BE2C (cell line): ENCODE data around the gene SPATA21.
"Not testable (repeated sequence)": the region's sequence is repeated elsewhere in the genome, so short reads cannot be mapped to it uniquely, and the experiment has no call there.

Experiments
- DNase-seq: peaks from one replicate; pipeline ENCODE4 v3.0.0-alpha.2; 2020
- H3K27me3 ChIP-seq: fragments of 250-450 bp; sonication (Bioruptor Pico); 2 replicates; pipeline ENCODE4 v1.5.1; 2020; ENCODE audit warnings: mild to moderate bottlenecking
- H3K36me3 ChIP-seq: fragments of 250-450 bp; sonication (Bioruptor Pico); 2 replicates; pipeline ENCODE4 v1.5.1; 2020; ENCODE audit warnings: mild to moderate bottlenecking
- H3K4me1 ChIP-seq: fragments of 250-450 bp; sonication (Bioruptor Pico); 2 replicates; pipeline ENCODE4 v1.5.1; 2020
- H3K4me3 ChIP-seq: 2 replicates; pipeline ENCODE4 v1.5.1; 2011; ENCODE audit warnings: low read depth, low read length
- H3K9me3 ChIP-seq: fragments of 250-450 bp; sonication (Bioruptor Pico); 2 replicates; pipeline ENCODE4 v1.5.1; 2020
- TF ChIP-seq, protein P1 (sequence below): IDR thresholded peaks from 2 replicates; pipeline ENCODE4 v1.5.1; 2012; ENCODE audit warnings: mild to moderate bottlenecking, low read depth, low read length

SPATA21 gene

GRCh38 chr1:16459352-16459925 is 22.2 kb upstream of the SPATA21 start:
- TF ChIP-seq, protein P1, sequence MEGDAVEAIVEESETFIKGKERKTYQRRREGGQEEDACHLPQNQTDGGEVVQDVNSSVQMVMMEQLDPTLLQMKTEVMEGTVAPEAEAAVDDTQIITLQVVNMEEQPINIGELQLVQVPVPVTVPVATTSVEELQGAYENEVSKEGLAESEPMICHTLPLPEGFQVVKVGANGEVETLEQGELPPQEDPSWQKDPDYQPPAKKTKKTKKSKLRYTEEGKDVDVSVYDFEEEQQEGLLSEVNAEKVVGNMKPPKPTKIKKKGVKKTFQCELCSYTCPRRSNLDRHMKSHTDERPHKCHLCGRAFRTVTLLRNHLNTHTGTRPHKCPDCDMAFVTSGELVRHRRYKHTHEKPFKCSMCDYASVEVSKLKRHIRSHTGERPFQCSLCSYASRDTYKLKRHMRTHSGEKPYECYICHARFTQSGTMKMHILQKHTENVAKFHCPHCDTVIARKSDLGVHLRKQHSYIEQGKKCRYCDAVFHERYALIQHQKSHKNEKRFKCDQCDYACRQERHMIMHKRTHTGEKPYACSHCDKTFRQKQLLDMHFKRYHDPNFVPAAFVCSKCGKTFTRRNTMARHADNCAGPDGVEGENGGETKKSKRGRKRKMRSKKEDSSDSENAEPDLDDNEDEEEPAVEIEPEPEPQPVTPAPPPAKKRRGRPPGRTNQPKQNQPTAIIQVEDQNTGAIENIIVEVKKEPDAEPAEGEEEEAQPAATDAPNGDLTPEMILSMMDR, result no peak
- H3K4me3 ChIP-seq, result no peak overlapping the region
- no peak for DNase-seq
- H3K27me3 ChIP-seq, result no peaks in the 10 kb centered on the region
- no peaks in the 10 kb centered on the region for H3K9me3 ChIP-seq
- H3K4me1 ChIP-seq, result no peaks in the 10 kb centered on the region
- no peaks in the 10 kb centered on the region for H3K36me3 ChIP-seq

DNA sequence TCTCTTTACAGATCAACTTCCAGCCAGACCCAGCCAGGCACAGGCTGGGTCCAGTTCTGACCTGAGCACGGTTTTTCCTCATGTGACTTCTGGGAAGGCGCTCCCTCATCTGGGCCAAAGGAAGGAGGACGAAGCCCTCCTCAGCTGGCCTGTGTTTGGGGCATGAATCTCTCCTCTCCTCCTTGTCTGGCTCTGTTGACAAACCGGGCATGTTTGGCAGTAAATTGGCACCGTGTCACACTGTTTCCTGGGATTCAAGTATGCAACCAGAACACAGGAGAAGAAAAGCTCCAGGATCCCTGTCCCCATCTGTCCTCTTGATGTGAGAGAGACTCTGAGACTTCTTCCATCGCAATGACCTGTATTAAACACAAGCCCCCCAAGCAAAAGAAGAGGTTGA is 21.6 kb upstream of the SPATA21 start:
- H3K9me3 ChIP-seq, result no peaks in the 10 kb centered on the region
- DNase-seq, result no peak
- no peaks in the 10 kb centered on the region for H3K27me3 ChIP-seq
- TF ChIP-seq, protein P1, result no peak
- no peaks in the 10 kb centered on the region for H3K36me3 ChIP-seq
- H3K4me3 ChIP-seq, result no peak overlapping the region
- no peaks in the 10 kb centered on the region for H3K4me1 ChIP-seq

DNA sequence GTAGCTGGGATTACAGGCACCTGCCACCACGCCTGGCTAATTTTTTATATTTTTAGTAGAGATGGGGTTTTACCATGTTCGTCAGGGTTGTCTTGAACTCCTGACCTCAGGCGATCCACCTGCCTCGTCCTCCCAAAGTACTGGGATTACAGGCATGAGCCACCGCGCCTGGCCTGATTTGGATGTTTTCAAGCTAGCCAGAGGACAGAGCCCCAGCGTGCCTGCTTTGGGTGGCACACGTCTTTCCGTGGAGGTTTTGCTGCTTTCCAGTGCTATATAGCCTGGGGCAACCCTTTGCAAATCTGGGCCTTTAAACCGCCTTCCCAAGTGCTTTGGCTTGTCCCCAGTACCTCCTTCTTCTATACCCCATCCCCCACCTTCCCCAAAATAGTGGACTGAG is 18.9 kb upstream of the SPATA21 start:
- not testable (repeated sequence) for H3K4me1 ChIP-seq, DNase-seq, H3K4me3 ChIP-seq, H3K36me3 ChIP-seq, H3K9me3 ChIP-seq, H3K27me3 ChIP-seq

GRCh38 chr1:16454909-16455308 is 17.7 kb upstream of the SPATA21 start:
- H3K4me3 ChIP-seq, H3K36me3 ChIP-seq, H3K4me1 ChIP-seq, H3K9me3 ChIP-seq, DNase-seq, H3K27me3 ChIP-seq: not testable (repeated sequence)

DNA sequence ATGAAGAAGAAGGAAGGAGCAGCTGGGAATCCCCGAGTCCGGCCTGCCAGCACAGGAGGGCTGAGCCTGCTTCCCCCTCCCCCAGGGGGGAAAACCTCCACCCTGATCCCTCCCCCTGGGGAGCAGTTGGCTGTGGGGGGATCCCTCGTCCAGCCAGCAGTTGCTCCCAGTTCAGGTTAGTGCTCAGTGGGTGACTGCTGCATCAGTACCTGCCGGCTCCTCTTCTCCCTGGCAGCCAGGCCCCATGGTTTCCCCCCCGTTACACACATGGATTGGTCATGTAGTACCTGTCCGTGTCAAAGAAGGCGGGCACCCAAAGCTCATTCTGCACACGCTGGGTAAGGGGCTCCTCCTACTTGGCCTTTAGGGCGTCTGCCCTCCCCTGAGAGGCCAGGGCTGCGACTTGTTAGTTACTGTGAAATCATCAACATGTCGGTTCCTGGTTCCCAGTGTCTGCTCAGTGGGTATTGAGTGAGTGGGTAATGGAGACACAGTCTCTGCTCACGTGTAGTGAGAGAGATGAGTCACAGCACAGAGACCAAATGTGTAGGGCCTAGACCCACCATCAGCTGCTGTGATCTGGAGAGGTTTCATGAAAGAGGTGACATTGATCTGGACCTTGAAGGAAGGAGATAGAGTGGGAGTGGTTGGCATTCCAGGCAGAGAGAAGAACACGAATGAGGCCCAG is 14.8 kb upstream of the SPATA21 start:
- Histone ChIP-seq H3K27me3 (no peaks in the 10 kb centered on the region), H3K9me3 (no peaks in the 10 kb centered on the region), H3K36me3 (peaks cover 4% of the 10 kb centered on the region), H3K4me1 (no peaks in the 10 kb centered on the region), H3K4me3 (no peak overlapping the region)
- TF ChIP-seq, protein P1, result no peak
- no peak for DNase-seq

DNA sequence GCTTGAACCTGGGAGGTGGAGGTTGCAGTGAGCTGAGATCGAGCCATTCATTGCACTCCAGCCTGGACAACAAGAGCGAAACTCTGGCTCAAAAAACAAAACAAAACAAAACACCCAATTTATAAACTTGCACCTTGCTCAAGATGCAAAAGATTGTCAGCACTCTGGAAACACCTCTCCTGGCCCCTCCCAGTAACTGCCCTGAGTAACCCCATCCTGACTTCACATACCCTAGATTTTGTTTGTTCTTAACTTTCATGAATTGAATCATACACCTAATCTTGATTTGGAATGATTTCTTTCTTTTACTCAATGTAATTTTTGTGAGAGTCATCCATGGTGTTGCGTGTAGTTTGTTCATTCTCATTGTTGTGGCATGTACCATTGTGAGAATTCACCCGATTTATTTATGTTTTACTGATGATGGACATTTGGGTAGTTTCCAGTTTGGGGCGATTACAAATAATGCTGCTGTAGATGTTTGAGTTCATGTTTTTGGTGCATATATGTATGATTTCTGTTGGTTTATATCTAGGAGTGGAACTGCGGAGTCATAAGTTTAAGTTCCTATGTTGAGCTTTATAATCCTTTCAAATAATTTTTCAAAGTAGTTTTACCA is 13.7 kb upstream of the SPATA21 start:
- no peak overlapping the region for H3K4me3 ChIP-seq
- peaks cover 4% of the 10 kb centered on the region for H3K36me3 ChIP-seq
- H3K4me1 ChIP-seq, result no peaks in the 10 kb centered on the region
- DNase-seq, result no peak
- TF ChIP-seq, protein P1, result no peak
- H3K27me3 ChIP-seq, result no peaks in the 10 kb centered on the region
- H3K9me3 ChIP-seq, result no peaks in the 10 kb centered on the region

DNA sequence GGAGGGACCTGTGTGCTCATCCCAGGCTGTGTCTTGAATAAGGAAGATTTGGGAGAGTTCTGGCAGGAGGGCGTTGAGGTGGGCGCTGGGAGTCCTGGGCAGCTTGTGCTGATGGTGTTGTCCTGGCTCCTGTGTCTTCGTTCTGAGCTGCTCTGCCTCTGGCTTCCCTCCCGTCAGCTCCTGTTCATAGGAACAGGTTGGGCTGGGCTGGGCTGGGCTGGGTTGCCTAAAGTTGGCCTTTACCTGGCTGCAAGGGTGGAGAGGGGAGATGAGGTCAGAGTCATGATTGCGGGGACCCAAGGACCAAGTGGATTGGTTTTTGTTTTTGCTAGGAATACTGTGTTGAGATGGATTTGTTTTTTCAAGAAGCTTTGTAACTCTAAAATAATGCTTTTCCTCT is 12.4 kb upstream of the SPATA21 start:
- TF ChIP-seq, protein P1, result no peak
- Histone ChIP-seq H3K4me3 (no peak overlapping the region), H3K9me3 (no peaks in the 10 kb centered on the region), H3K4me1 (no peaks in the 10 kb centered on the region), H3K27me3 (no peaks in the 10 kb centered on the region), H3K36me3 (peaks cover 8% of the 10 kb centered on the region)
- no peak for DNase-seq
